Stimulated activated CD4-positive, alpha-beta T cell treated with anti-CD3 and anti-CD28 coated beads, TNF-alpha, amount 100 ng/mL, for 1 hour (primary cell): ENCODE measurements around the gene WFIKKN1.
"Not testable (repeated sequence)": the region's sequence is repeated elsewhere in the genome, so short reads cannot be mapped to it uniquely, and the experiment has no call there.

Experiments
- DNase-seq, 3 donors: peaks; one replicate each; pipeline ENCODE4 v3.0.0-alpha.2; 2020; ENCODE audit warnings: low read depth in 3 of 3, low spot score in 1 of 3

Gene WFIKKN1

DNA sequence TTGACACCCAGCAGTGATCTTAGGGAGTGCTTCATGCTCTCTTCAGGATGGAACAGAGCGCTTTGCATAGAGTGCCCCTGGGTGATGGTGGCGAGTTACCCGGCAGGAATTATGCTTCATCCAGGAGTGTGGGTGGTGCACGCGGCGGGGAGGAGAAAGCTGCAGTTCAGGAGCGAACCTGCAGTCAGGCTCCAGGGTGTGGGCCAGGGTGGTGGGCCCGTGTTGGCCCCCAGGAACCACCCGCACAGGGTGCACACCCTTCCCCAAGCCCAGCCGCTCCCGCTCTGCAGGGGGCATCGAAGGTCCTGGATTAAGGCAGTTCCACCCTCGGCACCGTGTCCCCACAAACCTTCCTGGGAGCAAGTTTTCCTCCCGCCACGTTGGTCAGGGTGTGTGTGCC lies 37.0 kb upstream of the WFIKKN1 start:
- no peak for DNase-seq

DNA sequence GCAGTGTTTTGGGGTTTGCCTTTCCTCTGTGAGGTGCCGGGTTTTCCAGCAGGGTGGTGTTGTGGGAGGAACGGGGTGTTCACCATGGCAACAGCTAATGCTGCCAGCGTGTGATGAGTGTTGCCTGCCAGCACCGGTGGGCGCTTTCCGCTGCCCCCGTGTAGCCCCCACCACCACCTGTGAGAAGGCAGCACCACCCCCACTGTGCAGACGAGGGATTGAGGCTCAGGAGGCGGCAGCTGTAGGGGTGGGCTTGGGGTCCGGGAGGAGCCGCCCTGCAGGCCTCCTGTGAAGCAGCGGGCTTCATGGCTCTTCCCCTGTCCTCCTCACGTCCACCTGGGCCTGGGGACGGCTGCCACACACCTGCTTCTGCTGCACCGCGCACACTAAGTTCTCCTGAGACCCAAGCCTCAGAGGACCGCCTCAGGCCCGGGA lies 35.7 kb upstream of the WFIKKN1 start:
- DNase-seq: no peak

DNA sequence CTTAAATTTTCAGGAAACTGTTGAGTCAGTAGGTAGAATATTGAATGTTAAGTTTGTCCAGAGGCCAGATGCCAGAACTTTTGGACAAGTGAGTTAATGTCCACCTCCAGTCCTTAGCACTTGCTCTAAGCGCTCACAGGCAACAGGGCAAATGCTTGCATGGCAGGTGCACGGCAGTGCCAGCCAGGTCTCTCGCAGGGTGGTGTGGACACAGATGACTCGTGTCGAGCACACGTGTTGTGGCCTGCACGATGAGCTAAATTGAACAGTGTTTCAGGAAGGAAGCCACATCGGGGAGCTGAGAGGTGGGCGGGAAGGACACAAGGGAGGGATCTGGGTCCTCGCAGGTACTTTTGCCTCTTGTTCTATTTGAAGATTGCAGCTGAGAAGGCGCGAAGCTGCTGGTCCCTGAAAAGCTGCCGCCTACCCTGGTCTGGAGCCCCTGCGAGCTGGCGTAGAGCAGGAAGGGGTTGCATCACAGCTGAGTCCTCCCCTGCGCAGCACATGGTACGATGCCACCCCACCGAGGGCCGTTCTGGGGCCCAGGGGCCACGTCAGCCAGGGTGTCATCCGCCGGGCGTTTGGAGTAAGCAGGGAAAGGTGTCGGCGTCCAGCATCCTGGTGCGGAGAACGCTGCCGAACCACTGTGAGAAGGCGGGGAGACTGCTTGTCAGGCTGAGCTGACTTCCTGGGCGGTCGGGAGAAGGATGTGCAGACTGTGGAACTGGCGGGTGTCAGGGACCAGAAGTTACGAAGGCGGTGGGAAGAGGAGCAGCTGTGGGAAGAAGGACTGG lies 34.6 kb upstream of the WFIKKN1 start:
- DNase-seq: no peak

DNA sequence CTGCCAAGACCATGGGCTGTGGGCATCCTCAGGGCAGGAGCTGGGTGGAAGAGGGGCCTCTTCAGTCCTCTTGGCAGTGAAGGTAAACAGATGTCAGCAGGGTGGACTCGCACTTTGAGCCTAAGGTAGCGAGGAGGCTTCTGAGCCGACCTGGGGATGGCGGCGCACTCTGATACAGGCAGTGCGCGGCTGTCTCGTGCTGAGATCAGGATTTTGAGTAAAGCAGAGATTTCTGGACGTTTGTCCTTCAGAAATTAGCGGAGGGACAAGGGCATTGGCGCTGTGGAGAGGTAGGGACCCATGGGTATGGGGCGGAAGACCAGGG lies 34.1 kb upstream of the WFIKKN1 start:
- DNase-seq: no peak

DNA sequence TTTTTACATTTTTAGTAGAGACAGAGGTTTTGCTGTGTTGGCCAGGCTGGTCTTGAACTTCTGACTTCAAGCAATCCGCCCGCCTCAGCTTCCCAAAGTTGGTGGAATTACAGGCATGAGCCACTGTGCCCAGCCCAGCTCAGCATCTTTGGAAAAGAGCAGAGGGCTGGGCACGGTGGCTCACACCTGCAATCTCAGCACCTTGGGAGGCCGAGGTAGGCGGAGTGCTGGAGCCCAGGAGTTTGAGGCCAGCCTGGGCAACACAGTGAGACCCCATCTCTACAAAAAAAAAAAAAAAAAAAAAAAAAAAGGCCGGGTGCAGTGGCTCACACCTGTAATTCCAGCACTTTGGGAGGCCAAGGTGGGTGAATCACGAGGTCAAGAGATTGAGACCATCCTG lies 33.1 kb upstream of the WFIKKN1 start:
- not testable (repeated sequence) for DNase-seq

DNA sequence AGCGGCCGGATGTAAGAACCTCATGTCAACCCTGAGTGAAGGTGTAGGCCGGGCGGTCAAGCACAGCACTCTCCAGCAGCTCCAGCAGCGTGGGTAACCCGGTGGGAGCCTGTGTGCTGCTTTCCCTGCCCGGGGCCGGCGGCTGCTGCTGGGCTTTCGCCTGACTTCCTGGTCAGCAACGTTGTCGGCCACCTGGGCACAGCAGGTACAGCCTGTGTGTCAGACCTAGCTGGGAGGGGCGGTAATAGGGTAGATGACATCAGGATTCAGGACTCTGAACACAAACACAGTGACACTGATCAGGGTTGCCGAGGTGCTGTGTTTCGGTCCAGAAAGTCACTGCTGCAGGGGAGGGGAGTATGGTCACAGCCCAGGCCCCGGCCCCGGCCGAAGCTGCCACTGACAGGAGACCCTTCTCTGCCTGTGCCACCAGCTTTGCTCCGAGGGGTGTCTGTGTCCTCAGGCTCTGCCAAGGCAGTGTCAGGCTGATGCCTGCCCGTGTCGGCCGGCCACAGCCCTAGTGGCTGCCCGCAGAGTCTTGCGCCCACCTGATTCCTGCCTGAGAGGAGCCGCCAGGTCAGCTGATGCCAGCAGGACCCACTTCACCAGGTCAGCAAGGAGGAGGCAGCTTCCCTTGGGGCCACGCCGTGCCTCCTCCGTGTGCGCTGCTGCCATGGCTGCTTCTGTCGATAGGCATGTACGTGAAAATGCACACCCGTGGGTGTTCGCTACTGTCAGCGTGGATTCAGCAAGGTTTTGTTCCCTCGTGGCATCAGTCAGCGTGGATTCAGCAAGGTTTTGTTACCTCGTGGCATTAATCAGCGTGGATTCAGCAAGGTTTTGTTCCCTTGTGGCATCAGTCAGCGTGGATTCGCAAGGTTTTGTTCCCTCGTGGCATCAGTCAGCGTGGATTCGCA lies 31.7 kb upstream of the WFIKKN1 start:
- DNase-seq: no peak

DNA sequence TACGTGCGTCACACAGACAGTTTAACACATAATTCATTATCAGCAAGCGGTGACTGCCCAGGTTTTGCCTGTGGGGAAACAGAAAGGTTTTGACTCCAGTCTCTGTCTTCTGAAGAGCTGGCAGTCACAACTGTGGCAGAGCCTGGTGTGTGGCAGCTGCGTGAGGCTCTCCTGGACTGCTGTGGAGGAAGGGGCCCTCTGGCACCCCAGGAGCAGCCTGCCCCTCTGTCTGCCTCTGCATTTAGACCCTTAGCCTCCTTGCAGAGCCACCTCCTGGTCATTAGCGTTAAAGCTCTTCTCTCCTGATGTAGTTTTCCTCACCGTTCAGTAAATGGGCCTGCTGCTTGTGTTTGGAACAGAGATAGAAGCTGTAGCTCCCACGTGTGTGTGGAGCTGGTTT lies 30.0 kb upstream of the WFIKKN1 start:
- DNase-seq: no peak

DNA sequence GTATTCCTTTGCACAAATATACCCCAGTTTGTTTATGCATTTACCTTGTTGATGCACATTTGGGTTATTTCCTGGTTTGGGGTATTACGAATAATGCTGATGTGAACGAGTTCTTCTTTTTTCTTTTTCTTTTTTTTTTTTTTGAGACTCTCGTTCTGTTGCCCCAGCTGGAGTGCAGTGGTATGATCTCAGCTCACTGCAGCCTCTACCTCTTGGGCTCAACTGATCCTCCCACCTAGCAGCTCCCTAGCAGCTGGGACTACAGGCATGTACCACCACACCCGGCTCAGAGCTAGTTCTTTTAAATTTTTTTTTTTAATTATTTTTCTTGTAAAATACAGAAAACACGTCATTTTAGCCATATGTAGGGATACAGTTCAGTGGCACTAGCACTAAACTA lies 26.9 kb upstream of the WFIKKN1 start:
- no peak for DNase-seq

DNA sequence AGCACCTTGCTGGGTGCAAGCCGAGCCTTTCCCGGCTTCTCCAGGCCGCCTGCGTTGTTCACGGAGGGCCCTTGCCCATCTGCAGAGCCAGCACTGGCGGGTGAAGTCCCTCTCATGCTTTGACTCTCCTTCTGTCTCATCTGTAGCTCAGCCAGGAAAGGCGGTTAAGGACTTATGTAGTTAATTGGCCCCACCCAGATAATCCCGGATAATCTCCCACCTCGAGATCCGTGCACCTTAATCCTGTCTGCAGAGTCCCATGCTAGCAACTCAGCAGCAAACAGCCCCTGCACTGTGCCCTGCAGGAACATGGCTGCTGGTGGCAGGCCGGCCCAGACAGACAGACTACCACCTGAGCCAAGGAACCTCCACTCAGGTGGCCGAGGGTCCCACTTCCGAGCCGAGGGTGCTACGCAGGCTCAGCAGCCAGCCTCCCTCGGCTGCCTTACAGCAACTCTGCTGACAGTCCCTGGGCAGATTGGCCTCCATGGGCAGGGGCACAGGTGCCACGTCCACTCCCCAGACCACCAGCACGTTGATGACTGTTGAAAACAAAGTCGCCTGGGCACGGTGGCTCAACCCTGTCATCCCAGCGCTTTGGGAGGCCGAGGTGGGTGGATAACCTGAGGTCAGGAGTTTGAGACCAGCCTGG lies 24.0 kb upstream of the WFIKKN1 start:
- no peak for DNase-seq

DNA sequence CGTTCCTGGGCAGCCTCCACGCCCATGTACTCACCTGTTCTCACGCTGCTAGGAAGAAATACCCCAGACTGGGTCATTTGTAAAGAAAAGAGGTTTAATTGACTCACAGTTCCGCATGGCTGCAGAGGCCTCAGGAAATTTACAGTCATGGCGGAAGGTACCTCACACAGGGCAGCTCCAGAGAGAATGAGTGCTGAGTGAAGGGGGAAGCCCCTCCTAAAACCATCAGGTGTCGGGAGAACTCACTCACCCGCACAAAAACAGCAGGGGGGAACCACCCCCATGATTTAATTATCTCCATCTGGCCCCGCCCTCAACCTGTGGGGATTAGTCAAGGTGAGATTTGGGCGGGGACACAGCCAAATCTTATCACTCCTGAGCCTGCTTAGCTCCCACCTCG lies 22.8 kb upstream of the WFIKKN1 start:
- DNase-seq: no peak

DNA sequence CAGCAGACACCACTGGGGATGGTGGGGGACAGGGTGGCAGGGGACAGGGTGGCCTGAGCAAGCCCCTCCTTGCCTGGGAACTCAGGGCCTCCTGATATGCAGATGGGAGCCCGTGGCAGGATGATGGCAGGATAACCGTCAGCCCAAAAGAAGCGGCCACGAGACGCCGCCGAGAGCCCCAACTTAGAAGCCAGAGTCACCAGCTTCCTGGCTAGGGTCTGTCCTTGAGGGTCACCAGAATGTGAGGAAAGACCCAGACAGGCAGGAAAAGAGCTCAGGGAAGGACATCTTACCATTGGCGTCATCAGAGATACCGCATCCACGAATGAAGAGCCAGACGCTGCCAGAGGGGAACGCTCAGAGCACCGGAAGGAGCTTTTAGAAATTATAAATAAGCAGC lies 21.5 kb upstream of the WFIKKN1 start:
- DNase-seq: no peak

DNA sequence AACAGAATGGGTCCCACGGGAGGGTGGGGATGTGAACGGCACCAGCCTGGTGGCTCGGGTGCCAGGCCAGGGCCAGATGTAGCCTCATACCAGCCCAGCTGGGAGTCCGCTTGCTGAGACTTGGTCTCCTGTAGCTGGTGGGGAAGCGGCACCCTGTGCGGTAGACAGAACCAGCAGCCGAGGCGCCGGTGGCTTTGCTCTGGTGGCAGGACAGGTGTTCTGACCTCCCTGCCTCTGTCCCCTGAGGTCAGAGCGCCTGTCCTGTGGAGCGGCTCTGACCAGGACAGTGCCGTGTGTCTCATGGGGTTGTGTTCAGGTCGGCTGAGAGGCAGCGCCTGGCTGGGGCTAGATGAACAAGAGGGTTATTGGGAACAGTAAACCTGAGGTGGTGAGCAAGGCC lies 20.8 kb upstream of the WFIKKN1 start:
- DNase-seq: no peak

DNA sequence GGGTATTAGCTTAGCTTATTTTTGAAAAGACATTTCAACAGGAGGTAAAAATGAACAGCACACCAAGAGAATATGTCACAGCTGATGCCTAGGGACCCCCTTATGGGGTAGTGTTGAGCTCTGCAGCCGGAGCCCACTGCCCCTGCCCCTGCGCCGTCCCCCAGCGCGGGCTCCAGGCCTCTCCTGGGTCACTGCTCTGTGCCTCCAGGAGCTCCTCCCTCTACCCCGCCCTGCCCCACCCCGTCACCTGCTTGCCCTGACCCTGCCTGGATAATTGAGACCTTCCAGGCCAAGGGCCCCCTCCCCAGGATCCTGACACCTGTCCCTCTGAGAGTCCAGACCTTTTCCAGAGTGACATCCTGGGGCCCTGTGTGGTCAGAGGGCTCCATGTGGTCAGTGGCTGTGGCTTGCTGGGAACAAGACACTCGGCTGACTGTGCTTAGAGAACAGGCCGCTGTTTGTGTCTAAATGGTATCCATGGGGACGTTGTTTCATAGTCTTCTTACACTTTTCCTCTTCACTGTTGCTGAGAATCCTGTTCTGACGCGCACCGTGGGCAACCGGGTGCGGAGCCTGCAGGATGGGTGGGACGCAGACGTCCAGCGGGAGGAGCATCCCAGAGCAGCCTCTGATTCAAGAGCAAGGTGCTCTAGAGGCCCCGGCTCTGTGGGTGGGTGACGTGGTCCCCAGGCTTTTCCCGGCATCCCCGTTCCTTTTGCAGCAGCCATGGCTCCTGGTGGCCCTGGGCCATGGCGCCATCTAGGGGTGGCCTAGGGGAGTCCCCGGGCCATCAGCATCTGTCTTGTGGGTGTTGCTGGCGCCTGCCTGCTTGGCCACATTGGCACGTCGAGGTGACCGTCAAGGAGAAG lies 20.0 kb upstream of the WFIKKN1 start:
- DNase-seq: peak in 1 of 3 donors; percentile 49

DNA sequence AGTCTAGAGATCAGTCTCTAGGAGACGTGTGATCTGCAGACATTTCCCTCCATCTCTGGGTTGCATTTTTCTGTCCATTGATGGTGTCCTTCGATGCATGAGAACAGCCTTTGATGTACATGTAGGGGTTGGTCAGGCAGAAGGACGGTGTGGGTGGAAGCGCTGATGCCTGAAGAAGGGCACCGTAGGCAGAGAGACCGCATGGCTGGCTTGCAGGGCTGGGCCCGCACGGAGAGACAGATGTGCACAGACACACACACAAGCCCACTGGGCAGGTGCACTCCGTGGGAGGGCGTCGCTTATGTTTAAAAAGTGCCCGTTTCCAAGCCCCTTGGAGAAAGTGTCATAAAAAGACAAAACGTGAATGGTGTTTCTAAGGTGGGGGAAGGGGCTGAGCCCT lies 15.7 kb upstream of the WFIKKN1 start:
- no peak for DNase-seq

DNA sequence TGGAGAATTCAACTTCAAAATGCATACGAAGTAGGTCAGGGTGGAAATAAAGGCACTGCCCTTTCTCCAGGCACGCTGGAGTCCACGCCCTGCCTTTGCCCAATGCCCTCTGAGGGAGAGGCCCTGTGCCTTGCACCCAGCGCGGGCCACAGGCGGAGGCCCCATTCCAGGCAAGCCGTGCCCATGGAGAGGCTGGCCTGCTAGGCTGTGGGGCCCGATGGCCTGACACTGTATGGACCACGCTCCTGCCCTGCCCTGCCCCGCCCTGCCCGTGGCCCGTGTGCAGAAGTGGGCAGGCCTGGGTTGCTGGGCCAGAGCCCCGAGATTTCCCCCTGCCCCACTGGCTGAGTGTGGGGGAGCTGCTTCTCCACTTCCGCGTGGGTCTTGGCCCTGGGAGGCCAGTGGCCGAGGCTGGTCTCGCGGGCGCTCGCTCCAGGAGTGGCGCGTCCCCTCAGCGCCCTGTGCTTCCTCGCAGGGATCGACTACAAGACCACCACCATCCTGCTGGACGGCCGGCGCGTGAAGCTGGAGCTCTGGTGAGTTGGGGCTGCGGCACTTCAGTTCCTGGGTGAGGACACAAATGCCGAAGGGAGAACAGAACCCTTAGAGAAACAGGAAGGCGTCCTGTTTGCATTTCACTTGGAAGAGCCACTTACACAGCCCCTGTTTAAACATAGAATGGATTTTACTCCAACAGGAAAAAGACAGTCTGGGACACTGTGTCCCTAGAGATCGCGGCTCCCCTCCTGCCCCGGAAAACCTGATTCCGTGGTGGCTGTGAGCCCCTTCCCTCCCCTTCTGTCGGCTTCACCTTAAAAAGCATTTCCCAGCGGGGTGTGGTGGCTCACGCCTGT lies 13.8 kb upstream of the WFIKKN1 start:
- DNase-seq: no peak

DNA sequence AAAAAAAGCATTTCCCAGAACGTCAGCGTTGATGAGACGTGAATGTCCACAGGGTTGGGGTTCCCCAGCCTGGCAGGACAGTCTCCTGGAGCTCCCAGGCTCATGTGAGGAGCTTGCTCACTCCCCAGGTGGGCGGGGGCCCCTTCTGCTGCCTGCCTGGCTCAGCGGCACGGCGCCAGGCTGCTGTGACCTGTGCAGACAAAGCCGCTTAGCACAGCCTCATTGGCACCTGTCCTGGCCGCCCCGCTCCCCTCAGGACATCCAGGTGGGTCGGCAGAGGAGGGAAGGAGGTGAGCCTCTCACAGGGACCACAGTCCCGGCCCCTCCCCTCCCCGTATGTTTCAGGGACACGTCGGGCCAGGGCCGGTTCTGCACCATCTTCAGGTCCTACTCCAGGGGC lies 12.9 kb upstream of the WFIKKN1 start:
- DNase-seq: no peak

DNA sequence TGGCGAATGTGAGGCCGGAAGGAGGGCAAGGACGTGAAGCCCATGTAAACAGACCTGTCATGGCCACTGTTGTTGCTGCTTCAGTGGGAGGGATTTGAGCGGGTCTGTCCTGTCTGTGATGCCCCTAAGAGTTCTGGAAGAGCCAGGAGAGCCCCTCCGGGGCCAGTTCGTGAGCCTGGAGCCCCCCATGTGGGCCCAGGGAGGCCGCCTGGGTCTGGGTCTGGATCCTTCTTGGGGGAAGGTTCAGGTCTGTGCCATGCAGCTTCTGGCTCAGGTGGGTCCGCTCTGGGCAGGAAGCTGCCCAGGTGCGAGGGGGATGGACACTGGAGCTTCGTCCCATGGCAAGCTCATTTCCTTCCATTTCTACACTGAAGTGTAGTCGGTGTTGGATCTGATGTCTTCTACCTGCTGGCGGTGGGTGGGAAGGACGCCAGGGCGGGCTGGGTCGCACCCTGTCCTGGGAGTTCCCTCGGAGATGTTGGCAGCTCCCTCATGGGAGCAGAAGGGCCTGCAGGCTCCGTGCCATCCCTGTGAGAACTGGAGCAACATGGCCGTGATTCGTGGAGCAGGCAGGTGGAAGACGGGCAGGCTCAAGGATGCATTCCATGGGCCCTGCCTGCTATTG lies 11.2 kb upstream of the WFIKKN1 start:
- DNase-seq: no peak

DNA sequence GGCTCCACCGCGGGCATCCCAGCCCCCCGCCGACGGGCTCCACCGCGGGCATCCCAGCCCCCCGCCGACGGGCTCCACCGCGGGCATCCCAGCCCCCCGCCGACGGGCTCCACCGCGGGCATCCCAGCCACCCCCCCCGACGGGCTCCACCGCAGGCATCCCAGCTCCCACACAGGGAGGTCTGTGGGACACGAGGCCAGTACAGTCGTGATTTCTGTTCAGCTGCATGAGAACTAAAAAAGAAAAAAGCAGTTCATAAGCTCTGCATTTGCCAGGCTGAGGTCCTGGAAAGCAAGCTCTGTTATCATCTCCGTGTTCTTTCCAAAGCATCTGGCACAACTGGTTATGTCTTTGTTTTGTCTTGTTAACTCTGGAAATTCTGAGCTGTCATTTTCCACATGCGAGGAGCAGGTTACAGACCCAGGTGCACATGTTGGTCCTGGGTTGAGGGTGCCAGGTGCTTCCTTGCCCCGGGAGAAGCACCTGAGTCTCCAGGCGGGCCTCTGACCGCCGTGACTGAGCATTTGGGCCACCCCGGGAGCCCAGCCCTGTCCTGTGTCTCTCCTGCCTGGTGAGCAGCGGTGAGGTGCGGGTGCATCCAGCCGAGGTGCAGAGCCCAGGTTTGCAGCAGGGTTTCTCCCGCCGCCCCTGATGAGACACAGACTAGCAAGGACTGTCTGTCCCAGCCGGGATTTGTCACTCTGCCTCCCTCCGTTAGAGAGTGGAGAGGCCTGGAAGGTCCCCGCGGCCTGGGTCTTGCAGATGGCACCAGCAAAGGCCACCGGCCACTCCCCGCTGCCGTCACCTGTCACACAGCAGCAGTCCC lies 9.9 kb upstream of the WFIKKN1 start:
- no peak for DNase-seq
